GM12878 (cell line): ENCODE results near the gene ATP5PB. TPM values are rescaled to one million over a fixed set of nuclear protein-coding genes. Genes with fewer than 3 reads are reported as not detected.

Experiments
- ATAC-seq: fragments of 200-7000 bp; cut with Tn5 transposase; 3 replicates; pipeline ENCODE4 v1.9.1; 2020; ENCODE audit warnings: mild to moderate bottlenecking, moderate library complexity
- BruUV-seq: library from RNA; stranded (reverse); fragments of 400-500 nt; replicated peaks from 2 replicates; lab custom pipeline; 2021; lab: Mats Ljungman, UMichigan
- CTCF ChIA-PET: fragments of 300-600 bp; sonication (Branson Sonifier 250); formaldehyde crosslinking; extraction: SDS; loops from one replicate; lab custom pipeline; 2021; ENCODE audit warnings: inconsistent platforms; lab: Yijun Ruan, JAX
- POLR2A ChIA-PET: fragments of 350-600 bp; formaldehyde crosslinking; extraction: SDS; loops from one replicate; lab custom pipeline; 2021; ENCODE audit warnings: inconsistent platforms; lab: Charles Lee
- RAD21 ChIA-PET: fragments of 300-600 bp; sonication (Branson Sonifier 250); formaldehyde crosslinking; loops from one replicate; lab custom pipeline; 2023; ENCODE audit warnings: antibody characterized with exemption; ENCODE audit not compliant: unreplicated experiment; lab: Charles Lee
- SMC1A ChIA-PET: fragments of 300-600 bp; sonication (Branson Sonifier 250); formaldehyde crosslinking; loops from one replicate; lab custom pipeline; 2023; ENCODE audit not compliant: unreplicated experiment, uncharacterized antibody; lab: Charles Lee
- DNase-seq: peaks from one replicate; pipeline ENCODE4 v3.0.0-alpha.2; 2011; ENCODE audit warnings: low read depth, low spot score
- FAIRE-seq: peaks from 3 replicates; lab custom pipeline; 2011; peaks lifted over from hg19 to GRCh38; lab: Jason Lieb, UNC
- H2AFZ ChIP-seq: 2 replicates; pipeline ENCODE4 v1.6.0; 2011; ENCODE audit warnings: low read depth, low read length, control low read depth; ENCODE audit not compliant: control insufficient read depth
- H3K27ac ChIP-seq: 2 replicates; pipeline ENCODE4 v1.5.1; 2011; ENCODE audit warnings: control low read depth; ENCODE audit not compliant: control insufficient read depth, insufficient read depth
- H3K27me3 ChIP-seq, 2 experiments: replicated peaks in 1 of 2; 2 replicates each; pipeline versions ENCODE4 v1.6.0 to v1.6.1; 2011; ENCODE audit warnings: low read length in 1 of 2; ENCODE audit not compliant: control insufficient read depth in 2 of 2, insufficient read depth in 2 of 2
- H3K36me3 ChIP-seq, 2 experiments: 2 replicates each; pipeline ENCODE4 v1.5.1; 2011; ENCODE audit warnings: low read length in 1 of 2; ENCODE audit not compliant: control insufficient read depth in 2 of 2, insufficient read depth in 2 of 2
- H3K4me1 ChIP-seq: 2 replicates; pipeline ENCODE4 v1.6.1; 2011; ENCODE audit warnings: mild to moderate bottlenecking, low read length, moderate library complexity, mixed read lengths; ENCODE audit not compliant: control insufficient read depth, insufficient read depth
- H3K4me2 ChIP-seq: 2 replicates; pipeline ENCODE4 v1.6.0; 2011; ENCODE audit warnings: control low read depth; ENCODE audit not compliant: control insufficient read depth, insufficient read depth
- H3K4me3 ChIP-seq: fragments of 200-600 bp; sonication (generic); 2 replicates; pipeline ENCODE4 v1.5.1; 2016
- H3K79me2 ChIP-seq: 2 replicates; pipeline ENCODE4 v1.6.0; 2011; ENCODE audit warnings: low read length; ENCODE audit not compliant: control insufficient read depth, insufficient read depth
- H3K9ac ChIP-seq: 2 replicates; pipeline ENCODE4 v1.8.0; 2011; ENCODE audit warnings: low read length, control low read depth, mixed read lengths; ENCODE audit not compliant: control insufficient read depth, insufficient read depth
- H3K9me3 ChIP-seq: replicated peaks from 3 replicates; pipeline ENCODE4 v1.5.1; 2011; ENCODE audit warnings: mild to moderate bottlenecking, low read length; ENCODE audit not compliant: control insufficient read depth, insufficient read depth
- H4K20me1 ChIP-seq: 2 replicates; pipeline ENCODE4 v1.6.0; 2011; ENCODE audit not compliant: control insufficient read depth, insufficient read depth
- CEBPB ChIP-seq, 2 experiments: fragments of 150-350 bp in 1 of 2; IDR thresholded peaks; 2 replicates each; pipeline ENCODE4 v1.6.1; 2012 to 2014; ENCODE audit warnings: low read depth in 2 of 2, low read length in 2 of 2, borderline replicate concordance in 1 of 2, inconsistent platforms in 1 of 2
- E2F8 ChIP-seq: fragments of 450-650 bp; IDR thresholded peaks from 2 replicates; pipeline ENCODE4 v1.6.1; 2018; ENCODE audit warnings: mild to moderate bottlenecking, low read depth, moderate library complexity; ENCODE audit not compliant: partially characterized antibody
- ESRRA ChIP-seq: IDR thresholded peaks from 2 replicates; pipeline ENCODE4 v1.6.1; 2012; ENCODE audit warnings: mild to moderate bottlenecking, low read length, improper control_type of control experiment
- IRF4 ChIP-seq: IDR thresholded peaks from 2 replicates; pipeline ENCODE4 v1.6.1; 2011; ENCODE audit warnings: low read depth, low read length
- NFYA ChIP-seq: IDR thresholded peaks from 2 replicates; pipeline ENCODE4 v1.6.1; 2011; ENCODE audit warnings: low read depth, mild to moderate bottlenecking, low read length, improper control_type of control experiment, borderline replicate concordance
- SMC3 ChIP-seq: IDR thresholded peaks from 2 replicates; pipeline ENCODE4 v1.6.1; 2011; ENCODE audit warnings: low read length, improper control_type of control experiment, borderline replicate concordance
- SPI1 ChIP-seq: IDR thresholded peaks from 2 replicates; pipeline ENCODE4 v1.6.1; 2011; ENCODE audit warnings: low read depth, mild to moderate bottlenecking, low read length, moderate library complexity, borderline replicate concordance; ENCODE audit not compliant: insufficient read depth
- TCF7 ChIP-seq: IDR thresholded peaks from 2 replicates; pipeline ENCODE4 v1.6.1; 2014; ENCODE audit warnings: antibody characterized with exemption, borderline replicate concordance
- ZNF24 ChIP-seq: fragments of 450-650 bp; IDR thresholded peaks from 2 replicates; pipeline ENCODE4 v1.6.1; 2017; ENCODE audit warnings: antibody characterized with exemption, mild to moderate bottlenecking
- WGBS: methylation state at CpG from one replicate; pipeline ENCODE4 v1.1.6; 2016; ENCODE audit warnings: low lambda C conversion rate; ENCODE audit not compliant: insufficient replicate concordance, insufficient coverage; ENCODE audit errors: missing lambda C conversion rate; 5-methylcytosine and 5-hydroxymethylcytosine counted together
- in situ Hi-C: fragments of 300-500 bp; cut with MboI; formaldehyde crosslinking; loops from 9 replicates; pipeline ENCODE4 v1.14.3; 2018; ENCODE audit warnings: mixed read lengths
- intact Hi-C: fragments of 100-400 bp; cut with micrococcal nuclease; formaldehyde crosslinking; loops from one replicate; pipeline ENCODE4 v1.14.2; 2022; ENCODE audit not compliant: unreplicated experiment
- polyA plus RNA-seq, 11 experiments: library from polyadenylated mRNA; depleted of rRNA in 4 of 11; unstranded in 6 of 11; stranded (reverse) in 5 of 11; fragments of >200 nt; fragmentation: Nextera tagmentation in 4 of 11; fragmentation: Illumina TruSeq in 1 of 11; extraction: Ambion mirVana in 4 of 11; extraction: Trizol in 1 of 11; gene quantifications; 1 replicate in 1 of 11; 2 replicates in 10 of 11; pipeline versions ENCODE4 v1.2.1 to v1.2.3, GENCODE V29; 2011 to 2016; ENCODE audit warnings: inconsistent platforms in 2 of 11, missing spikeins in 2 of 11, low read depth in 1 of 11
- total RNA-seq, 4 experiments: library from RNA; depleted of rRNA in 3 of 4; stranded (reverse); fragments of >200 nt in 3 of 4; fragmentation: Illumina TruSeq in 1 of 4; extraction: Trizol in 1 of 4; gene quantifications; 2 replicates each; pipeline versions ENCODE4 v1.2.1 to v1.2.3, GENCODE V29; 2013 to 2021

Gene ATP5PB
- total and polyA plus RNA-seq, 10 of the 15 experiments (the other 5 are each of a cell fraction or from before 2014, with no cell fraction given), result 380 to 1,760 (median 677) TPM

- no peak for TF ChIP-seq SPI1
- TF ChIP-seq IRF4, result no peak
- no peak for TF ChIP-seq NFYA
Observed at GRCh38 chr1:111415461-111415860, 33.8 kb upstream of the ATP5PB start (continued).

GRCh38 chr1:111417755-111418154 lies 31.5 kb upstream of the ATP5PB start:
- H2AFZ ChIP-seq, result no peak overlapping the region
- intact Hi-C loops (loop anchor here (10.0 kb wide), 1 partner anchor 57 kb away; the partner anchor contains the start of gene C1orf162), in situ Hi-C loops (no loop called here)
- BruUV-seq, result no TSS peak
- 96% methylated on average over 1 of the region's 1 CpG for WGBS
- H3K4me3 ChIP-seq, result no peak overlapping the region
- H4K20me1 ChIP-seq, result no peaks in the 10 kb centered on the region
- ATAC-seq, result no peak
- no peak for DNase-seq
- TF ChIP-seq E2F8 (no peak), SMC3 (no peak), ZNF24 (no peak), TCF7 (no peak), ESRRA (no peak), CEBPB (IDR thresholded peaks at IDR 0.05; ENCODE audit: borderline replicate concordance in 1 of 2, low read depth in 2 of 2, low read length in 2 of 2) (no peak)
- no peak for FAIRE-seq
- no peaks in the 10 kb centered on the region for H3K9me3 ChIP-seq
- SMC1A ChIA-PET, result interaction anchor here (1.0 to 1.5 kb wide), 4 partner anchors 16 to 386 kb away, joined by 3 to 5 read pairs (median 3); no protein-coding TSS in a partner anchor
- H3K79me2 ChIP-seq, result no peaks in the 10 kb centered on the region
- no peak overlapping the region for H3K27ac ChIP-seq
- no peaks in the 10 kb centered on the region for H3K4me1 ChIP-seq
- RAD21 ChIA-PET, result no interaction called here
- no peaks in the 10 kb centered on the region for H3K27me3 ChIP-seq
- no peak overlapping the region for H3K9ac ChIP-seq
- H3K4me2 ChIP-seq, result no peak overlapping the region
- CTCF ChIA-PET, result interaction anchor here (1.8 to 2.0 kb wide), 2 partner anchors 10 to 17 kb away, joined by 4 to 8 read pairs; no protein-coding TSS in a partner anchor
- no peaks in the 10 kb centered on the region for H3K36me3 ChIP-seq
- POLR2A ChIA-PET, result no interaction called here
